Skeletal muscle cell (primary cell): ENCODE measurements around the gene GOLIM4.
"Not testable (repeated sequence)": the region's sequence is repeated elsewhere in the genome, so short reads cannot be mapped to it uniquely, and the experiment has no call there.

Experiments used
- DNase-seq: peaks from one replicate; pipeline ENCODE4 v3.0.0-alpha.2; 2010; ENCODE audit warnings: low read depth
- H3K4me3 ChIP-seq: 2 replicates; pipeline ENCODE4 v1.5.1; 2011; ENCODE audit warnings: low read depth, mild to moderate bottlenecking, control low read depth, low read length, moderate library complexity

Gene GOLIM4

DNA sequence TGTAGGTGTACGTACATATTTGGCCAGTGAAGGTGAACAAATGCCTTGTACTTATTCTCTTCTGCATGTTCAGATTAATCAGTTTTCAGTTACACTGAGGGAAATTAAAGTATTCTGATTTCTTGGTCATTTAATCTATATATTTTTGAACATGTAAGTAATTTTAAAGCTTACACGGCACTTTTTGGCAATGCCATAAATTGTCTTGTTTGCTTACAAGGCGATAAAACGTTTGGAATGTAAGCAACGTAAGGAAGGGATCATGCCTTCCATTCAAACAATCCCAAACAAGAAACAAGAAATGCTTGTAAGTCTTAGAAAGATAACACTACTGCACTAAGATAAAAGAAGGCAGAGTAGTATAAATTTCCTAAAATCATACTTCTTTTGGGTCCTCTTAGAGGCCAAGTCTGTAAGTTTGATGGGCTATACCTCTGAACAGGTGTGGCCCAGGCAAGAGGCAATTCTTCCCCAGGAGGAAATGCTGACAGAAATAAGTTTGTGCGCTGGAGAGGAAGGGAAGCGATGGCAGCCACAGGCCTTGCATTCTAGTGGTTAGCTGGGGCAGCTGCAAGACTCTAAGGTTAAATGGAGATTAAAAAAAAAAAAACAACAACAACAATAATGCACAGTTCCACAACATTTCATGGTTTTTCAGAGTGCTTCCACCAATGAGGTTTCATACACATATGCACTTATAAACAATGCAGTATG, 73.8 kb downstream of the GOLIM4 start:
- H3K4me3 ChIP-seq, result no peak overlapping the region
- no peak for DNase-seq

DNA sequence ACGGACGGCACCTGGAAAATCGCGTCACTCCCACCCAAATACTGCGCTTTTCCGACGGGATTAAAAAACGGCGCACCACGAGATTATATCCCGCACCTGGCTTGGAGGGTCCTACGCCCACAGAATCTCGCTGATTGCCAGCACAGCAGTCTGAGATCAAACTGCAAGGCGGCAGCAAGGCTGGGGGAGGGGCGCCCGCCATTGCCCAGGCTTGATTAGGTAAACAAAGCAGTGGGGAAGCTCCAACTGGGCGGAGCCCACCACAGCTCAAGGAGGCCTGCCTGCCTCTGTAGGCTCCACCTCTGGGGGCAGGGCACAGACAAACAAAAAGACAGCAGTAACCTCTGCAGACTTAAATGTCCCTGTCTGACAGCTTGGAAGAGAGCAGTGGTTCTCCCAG, 84.4 kb downstream of the GOLIM4 start:
- not testable (repeated sequence) for DNase-seq, H3K4me3 ChIP-seq

DNA sequence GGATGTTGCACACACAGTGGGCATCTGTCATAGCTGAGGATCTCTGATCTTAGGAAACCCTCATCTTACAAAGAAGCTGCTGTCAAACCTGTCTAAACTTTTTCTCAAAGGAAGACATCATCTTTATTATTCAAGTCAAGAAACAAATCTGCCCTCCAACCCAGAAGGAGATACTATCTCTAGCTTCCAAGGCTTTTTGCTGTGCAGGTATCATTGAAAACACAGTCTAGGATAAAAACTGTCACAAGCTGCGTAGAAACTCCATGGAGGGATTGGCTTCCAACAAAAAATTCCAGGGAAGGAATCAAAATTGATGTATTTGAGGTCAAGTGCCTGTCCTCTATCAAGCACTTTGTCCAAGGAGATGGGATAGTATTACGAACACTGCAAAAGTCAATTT, 89.1 kb downstream of the GOLIM4 start:
- H3K4me3 ChIP-seq, result no peak overlapping the region
- DNase-seq, result no peak

DNA sequence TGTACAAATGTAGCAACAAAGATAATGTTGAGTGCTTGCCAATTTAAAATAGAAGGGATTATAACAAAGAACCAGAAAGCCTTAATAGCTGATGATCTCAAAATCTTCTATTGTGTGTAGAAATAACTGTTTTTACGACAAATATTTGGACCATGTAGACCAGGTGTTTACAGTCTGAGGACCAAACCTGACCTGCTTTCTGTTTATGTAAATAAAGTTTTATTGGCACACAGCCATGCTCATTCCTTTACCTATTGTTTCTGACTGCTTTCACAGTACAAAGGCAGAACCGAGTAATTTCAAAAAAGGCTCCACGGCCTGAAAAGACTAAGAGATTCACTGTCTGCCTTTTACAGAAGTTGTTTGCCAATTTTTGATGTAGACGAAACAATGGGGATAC, 91.8 kb downstream of the GOLIM4 start:
- no peak overlapping the region for H3K4me3 ChIP-seq
- DNase-seq, result no peak

DNA sequence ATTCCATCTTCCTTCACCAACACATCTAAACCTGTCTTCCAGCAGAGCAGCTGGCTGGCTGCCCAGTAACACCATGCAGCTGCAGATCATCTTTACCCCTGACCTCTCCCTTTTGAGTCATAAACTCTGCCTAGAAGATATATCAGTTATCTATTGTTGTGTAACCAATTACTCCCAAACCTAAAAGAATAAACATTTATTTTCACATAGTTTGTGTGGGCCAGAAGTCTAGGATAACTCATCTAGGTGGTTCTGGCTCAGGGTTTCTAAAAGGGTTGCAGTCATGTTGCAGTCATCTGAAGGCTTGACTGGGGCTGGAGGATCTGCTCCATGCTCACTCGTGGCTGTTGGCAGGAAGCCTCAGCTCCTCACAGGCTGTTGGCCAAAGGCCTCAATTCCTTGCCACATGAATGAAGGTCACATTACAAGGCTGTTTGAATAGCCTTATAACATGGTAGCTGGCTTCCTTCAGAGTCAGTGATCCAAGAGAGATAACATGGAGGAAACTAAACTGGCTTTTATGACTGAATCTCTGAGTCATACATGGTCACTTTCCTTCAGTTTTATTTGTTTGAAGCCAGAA, 92.8 kb downstream of the GOLIM4 start:
- no peak overlapping the region for H3K4me3 ChIP-seq
- peak; percentile 16 for DNase-seq

DNA sequence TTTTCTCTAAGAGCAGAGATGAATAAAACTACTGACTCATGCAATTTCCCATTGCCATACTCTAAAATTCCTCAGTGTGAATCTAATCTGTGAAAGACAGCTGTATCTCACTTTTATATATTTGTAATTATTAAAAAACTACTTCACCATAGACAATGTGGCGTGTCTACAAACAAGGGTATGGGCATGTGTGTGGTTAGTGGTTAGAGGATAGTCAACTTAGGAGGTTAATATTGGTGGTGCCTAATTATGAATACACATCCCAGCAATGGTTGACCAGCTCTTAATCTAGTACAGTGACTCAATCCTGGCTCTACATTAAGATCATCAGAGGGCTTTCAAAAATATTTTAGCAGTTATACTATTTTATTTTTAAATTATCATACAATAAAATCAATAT, 94.5 kb downstream of the GOLIM4 start:
- DNase-seq, result no peak
- no peak overlapping the region for H3K4me3 ChIP-seq

DNA sequence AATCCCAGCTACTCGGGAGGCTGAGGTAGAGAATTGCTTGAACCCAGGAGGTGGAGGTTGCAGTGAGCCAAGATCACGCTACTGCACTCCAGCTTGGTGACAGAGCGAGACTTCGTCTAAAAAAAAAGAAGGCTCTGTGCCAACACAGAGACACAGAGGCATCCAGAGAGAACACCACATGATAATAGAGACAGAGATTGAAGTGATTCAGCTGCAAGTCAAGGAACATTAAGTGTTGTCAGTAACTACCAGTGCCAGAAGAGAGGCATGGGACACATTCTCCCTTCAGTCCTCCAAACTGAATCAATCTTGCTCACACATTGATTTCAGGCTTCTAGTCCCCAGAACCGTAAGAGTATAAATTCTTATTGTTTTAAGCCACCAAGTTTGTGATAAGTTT, 97.5 kb downstream of the GOLIM4 start:
- no peak for DNase-seq
- H3K4me3 ChIP-seq, result no peak overlapping the region

DNA sequence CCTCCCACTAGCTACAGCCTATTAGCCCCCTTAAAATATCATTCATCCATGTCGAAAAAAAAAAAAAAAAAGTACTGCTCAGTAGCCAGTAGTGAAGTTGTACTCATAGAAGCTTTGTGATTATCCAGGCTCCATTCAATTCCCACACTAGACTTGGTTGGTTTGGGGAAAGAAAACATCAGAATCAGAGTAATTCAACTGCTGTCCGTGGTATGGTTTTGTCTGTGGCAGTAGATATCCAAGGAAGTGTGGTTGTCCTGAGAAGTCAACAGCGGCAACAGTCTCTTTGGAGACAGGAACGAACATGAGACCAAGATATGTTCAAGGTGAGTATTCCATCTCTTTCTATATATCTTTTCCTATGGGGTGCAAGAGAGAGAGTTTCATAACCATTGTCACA, 99.2 kb downstream of the GOLIM4 start:
- DNase-seq, result no peak

DNA sequence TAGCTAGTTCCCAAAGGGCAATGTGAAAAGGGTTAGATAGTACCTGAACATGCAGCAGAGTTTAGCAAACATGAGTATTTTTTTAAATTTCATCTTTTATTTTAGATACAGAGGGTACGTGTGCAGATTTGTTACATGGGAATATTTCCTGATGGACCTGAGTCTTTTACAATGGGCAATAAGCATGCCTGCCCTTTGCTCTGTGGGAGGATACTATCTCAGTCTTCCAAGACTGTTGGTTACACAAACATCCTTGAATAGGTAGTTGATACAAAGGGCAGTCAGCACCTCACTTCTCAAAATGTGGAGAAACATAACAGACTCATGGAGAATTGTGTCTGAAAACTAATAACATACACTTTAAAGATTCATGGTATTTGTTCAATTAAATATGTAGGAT, 103.3 kb downstream of the GOLIM4 start:
- no peak for DNase-seq

More for the DNA sequence above, 99.2 kb downstream of the GOLIM4 start:
- H3K4me3 ChIP-seq, result no peak overlapping the region

DNA sequence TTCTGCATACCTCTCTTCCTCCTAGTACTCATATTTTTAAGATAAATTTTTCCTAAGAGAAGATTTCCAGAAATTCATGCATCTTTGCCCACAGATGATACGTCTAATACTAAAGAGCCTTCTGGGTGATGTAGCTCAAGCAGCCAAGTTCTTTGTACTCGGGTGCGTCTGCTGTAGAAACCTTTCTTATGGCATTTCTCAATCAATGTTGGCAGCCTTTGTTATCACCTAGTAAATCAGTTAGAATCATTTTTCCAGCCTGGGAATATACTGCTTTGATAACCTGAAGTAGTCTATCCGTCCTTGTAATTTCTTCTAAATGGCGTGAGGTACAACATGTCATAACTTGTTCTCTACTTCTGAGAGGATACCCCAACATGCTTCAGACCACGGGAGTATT, 104.5 kb downstream of the GOLIM4 start:
- DNase-seq, result no peak
- H3K4me3 ChIP-seq, result no peak overlapping the region

More for the DNA sequence above, 103.3 kb downstream of the GOLIM4 start:
- no peak overlapping the region for H3K4me3 ChIP-seq

DNA sequence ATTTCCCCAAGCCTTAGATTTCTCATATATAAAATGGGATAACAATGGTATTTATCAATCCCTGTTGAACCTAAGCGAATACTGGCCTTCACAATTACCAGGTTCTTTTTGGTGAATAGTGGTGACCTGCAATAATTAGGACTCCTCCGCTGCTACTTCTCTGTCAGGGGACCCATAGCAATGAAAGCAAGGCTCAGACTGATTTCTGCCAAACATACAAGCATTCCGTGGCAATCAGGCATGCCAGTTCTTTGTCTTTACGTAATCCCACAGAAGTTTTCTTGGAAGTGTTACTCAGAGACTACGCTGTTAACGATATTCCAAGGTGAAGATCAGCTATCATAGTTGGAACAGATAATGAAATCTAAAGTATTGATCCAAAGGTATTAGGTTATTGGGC, 105.7 kb downstream of the GOLIM4 start:
- DNase-seq, result no peak
- no peak overlapping the region for H3K4me3 ChIP-seq

DNA sequence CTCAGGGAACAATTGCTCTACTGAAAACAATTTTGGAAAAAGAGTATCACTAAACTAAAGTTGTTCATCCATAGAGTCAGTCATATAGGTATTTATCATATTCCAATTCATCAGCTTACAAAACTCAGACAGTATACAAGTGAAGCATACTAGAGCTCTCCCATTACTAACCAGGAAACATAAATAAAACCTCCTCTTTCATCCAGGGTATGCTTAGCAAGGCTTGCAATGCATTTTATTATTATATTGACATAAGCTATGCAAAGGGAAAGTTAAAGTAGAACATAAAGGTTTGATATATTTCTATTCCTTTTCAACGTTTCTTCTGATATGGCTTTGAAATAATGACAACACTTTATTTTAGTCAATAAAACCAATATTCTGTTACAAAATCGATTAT, 106.7 kb downstream of the GOLIM4 start:
- DNase-seq, result no peak
- H3K4me3 ChIP-seq, result no peak overlapping the region

DNA sequence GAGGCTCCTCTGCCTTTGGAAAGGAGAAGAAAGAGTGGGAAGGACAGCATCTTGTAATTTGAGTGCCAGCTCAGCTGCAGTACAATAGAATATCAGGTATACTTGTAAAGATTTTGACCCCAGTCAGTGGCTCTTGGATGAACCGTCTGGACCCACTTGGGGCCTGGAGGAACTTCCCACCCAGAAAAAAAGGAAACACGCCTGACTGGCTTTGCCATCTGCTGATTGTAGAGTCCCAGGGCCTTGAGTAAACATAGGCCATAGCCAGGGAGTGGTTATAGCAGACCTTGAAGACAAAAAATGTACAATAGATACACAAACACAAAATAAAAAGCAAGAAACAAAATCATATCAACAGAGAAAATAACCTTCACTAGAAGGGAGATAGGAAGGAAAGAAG, 112.1 kb downstream of the GOLIM4 start:
- no peak overlapping the region for H3K4me3 ChIP-seq
- no peak for DNase-seq

DNA sequence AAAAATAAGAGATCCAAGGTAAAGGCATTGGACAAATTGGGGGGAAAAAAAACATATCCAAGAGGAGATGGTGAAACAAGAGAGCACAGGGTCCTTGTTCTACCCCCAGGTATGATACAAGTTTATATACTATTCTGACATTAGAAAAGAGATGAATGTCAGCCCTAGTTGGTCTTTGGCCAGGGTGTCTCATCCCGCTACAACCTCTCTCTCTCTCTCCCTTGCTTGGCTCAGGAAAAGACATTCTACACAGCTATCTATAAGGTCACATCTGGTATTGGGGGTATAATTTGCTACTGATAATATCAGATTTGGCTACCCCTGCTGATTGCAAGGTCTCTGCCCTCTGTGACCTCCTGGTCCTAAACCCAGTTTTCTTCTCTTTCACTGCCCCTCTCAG, 117.2 kb downstream of the GOLIM4 start:
- H3K4me3 ChIP-seq, result no peak overlapping the region
- DNase-seq, result no peak

DNA sequence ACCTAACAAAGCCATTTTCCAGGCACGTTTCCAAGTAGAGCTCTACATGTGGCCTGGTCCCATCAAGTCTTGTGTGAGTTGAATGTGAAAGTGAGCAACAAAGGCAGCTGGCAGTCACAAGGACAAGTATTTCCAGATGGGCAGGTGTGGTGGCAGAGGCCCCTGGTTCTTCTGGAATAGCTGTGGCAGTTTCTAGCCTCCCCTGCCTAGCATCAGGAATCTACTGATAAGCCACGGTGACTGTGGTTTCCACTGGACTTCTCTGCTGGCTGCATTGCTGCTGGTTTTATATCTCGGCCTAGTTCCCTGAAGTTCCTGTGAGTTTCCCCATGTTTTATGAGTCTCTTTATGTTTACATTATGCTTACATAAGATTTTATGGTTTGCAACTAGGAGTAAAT, 117.7 kb downstream of the GOLIM4 start:
- H3K4me3 ChIP-seq, result no peak overlapping the region
- DNase-seq, result no peak

DNA sequence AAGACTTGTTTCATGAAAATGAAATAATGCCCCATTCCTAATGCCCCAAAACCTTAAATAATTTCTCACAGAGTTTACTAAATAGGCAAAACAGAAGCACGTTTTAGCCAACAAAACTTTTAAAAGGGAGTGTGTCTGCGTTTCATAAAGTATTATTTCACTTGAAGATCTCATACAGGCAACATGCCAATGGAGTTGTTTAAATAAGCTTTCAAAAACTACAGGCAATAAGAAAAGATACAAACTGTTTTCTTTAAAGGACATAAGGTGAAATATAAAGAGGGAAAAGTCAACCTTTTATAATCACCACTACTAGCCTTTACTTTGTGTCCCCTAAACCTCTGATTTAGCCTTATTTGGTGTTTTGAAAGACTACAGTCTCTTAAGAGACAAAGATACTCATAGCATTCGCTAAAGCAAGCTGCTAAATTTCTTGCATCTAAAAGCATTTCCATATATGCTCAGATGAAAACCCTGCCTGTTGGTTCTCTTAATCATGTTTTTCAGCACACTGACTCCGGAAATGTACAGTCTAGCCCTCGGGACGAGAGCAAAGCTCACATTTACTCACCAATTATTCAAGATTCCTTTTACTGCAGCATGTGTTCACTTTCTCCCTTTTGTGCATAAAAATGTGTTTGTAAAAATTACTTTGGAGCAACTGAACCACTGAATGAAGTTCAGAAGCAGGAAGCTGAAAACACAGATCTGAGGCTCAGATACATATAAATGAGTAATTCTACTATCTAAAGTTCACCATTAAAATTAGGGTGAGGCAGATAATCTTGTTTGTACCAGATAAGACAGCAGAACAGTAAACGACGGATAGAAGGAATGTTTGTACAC, 119.0 kb downstream of the GOLIM4 start:
- DNase-seq, result no peak
- H3K4me3 ChIP-seq, result no peak overlapping the region

DNA sequence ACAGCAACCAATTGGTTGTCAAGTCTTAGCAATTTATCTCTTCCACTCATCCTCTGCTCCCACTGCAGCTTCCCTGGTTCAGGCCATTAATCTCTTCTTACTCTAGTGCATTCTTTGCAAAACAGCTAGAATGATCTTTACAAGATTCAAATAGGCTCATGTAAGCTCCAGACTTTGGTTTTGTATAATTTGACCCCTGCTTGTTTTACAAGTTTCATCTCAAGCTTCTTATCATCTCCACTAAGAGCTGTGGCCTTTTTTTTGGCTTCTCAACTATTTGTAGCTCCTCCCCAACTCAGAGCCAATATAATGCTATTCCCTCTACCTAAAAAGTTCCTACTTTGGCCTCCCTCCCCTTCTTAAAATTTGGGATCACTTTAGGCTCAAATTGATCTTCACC, 121.8 kb downstream of the GOLIM4 start:
- H3K4me3 ChIP-seq, result no peak overlapping the region
- no peak for DNase-seq

DNA sequence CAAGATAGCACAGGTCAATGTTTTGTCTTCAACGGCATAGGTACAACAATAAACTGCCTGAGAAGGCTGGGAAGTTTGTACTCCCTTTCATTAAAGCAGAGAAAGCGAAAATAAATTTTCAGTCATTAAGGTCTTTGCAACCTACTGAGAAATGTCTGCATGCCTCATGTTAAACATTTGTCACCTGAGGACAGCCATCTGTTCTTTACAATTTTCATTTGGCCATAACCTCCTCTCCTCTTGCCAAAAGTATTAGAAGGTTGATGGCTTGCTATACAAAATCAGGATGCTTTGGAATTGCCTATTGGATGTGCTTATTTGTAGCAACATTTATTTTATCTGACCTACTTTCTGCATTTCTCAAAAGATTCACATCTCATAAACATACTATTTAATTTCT, 122.7 kb downstream of the GOLIM4 start:
- no peak overlapping the region for H3K4me3 ChIP-seq

DNA sequence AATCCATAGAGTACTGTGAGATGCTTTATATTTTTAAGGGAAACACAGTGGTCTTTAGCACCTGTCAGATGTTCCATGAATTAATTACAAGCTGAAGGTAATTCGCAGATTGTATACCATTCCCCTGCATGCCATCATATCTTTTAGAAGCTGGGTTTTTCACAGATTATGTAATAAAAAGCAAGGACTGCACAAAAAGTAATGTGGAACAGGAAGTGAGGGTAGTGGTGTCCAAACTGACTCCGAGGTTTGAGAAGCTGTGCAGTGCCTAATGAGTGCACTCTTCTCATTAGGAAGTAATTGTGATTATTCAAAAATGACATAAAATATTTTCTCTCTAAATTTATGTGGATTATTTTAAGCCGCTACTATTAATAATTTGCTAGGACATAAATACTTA, 123.2 kb downstream of the GOLIM4 start:
- DNase-seq, result no peak
- no peak overlapping the region for H3K4me3 ChIP-seq

More for the DNA sequence above, 122.7 kb downstream of the GOLIM4 start:
- no peak for DNase-seq

DNA sequence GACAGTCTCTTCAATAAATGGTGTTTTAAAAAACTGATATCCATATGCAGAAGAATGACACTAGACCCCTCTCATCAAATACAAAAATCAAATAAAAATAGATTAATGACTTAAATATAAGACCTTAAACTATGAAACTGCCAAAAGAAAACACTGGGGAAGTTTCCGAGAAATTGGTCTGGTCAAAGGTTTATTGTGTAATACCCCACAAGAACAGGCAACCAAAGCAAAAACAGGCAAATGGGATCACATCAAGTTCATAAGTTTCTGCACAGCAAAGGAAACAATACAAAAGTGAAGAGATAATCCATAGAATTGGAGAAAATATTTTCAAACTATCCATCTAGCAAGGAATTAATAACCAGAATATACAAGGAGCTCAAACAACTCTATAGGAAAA, 126.2 kb downstream of the GOLIM4 start:
- DNase-seq, result no peak
- no peak overlapping the region for H3K4me3 ChIP-seq
